H1 (cell line): ENCODE measurements around the gene DCAF6. TPM values are rescaled to one million over a fixed set of nuclear protein-coding genes. Genes with fewer than 3 reads are reported as not detected.

Source experiments
- CTCF ChIA-PET: fragments of 300-600 bp; sonication (Branson Sonifier 250); formaldehyde crosslinking; loops from one replicate; lab custom pipeline; 2021; ENCODE audit not compliant: partially characterized antibody; lab: Charles Lee
- POLR2A ChIA-PET: fragments of 300-600 bp; sonication (Branson Sonifier 250); formaldehyde crosslinking; loops from one replicate; lab custom pipeline; 2021; ENCODE audit warnings: inconsistent platforms; ENCODE audit not compliant: partially characterized antibody; lab: Charles Lee
- DNase-seq, 2 experiments: peaks; one replicate each; pipeline versions ENCODE4 v3.0.0 to v3.0.0-alpha.2; 2010 to 2022; ENCODE audit warnings: low spot score in 2 of 2, low read depth in 1 of 2, mixed read lengths in 1 of 2
- FAIRE-seq: peaks from 2 replicates; lab custom pipeline; 2011; peaks lifted over from hg19 to GRCh38; lab: Jason Lieb, UNC
- H2AFZ ChIP-seq: 2 replicates; pipeline ENCODE4 v1.8.1; 2012; ENCODE audit warnings: low read length, inconsistent platforms
- H2AK5ac ChIP-seq: 2 replicates; pipeline ENCODE4 v1.6.1; 2013; ENCODE audit warnings: low read depth, low read length
- H2BK120ac ChIP-seq: replicated peaks from 2 replicates; pipeline ENCODE3; 2013; ENCODE audit warnings: low read depth, low read length, inconsistent platforms
- H2BK12ac ChIP-seq: 2 replicates; pipeline ENCODE4 v1.6.1; 2013; ENCODE audit warnings: low read depth, low read length
- H2BK15ac ChIP-seq: 2 replicates; pipeline ENCODE4 v1.6.1; 2013; ENCODE audit warnings: low read length
- H2BK20ac ChIP-seq: 2 replicates; pipeline ENCODE4 v1.6.1; 2013; ENCODE audit warnings: low read length
- H2BK5ac ChIP-seq: 2 replicates; pipeline ENCODE4 v1.6.1; 2013; ENCODE audit warnings: low read depth, low read length
- H3K14ac ChIP-seq: 2 replicates; pipeline ENCODE4 v1.6.1; 2013; ENCODE audit warnings: inconsistent platforms; ENCODE audit not compliant: insufficient read length
- H3K18ac ChIP-seq: 2 replicates; pipeline ENCODE4 v1.6.1; 2013; ENCODE audit warnings: low read length; ENCODE audit errors: extremely low read depth
- H3K23ac ChIP-seq: 2 replicates; pipeline ENCODE4 v1.6.1; 2013; ENCODE audit warnings: inconsistent platforms; ENCODE audit not compliant: insufficient read length
- H3K23me2 ChIP-seq: 2 replicates; pipeline ENCODE4 v1.6.1; 2013; ENCODE audit warnings: low read depth, low read length
- H3K27ac ChIP-seq: 2 replicates; pipeline ENCODE4 v1.6.1; 2011; ENCODE audit warnings: low read depth, low read length, inconsistent platforms
- H3K27me3 ChIP-seq, 4 experiments: replicated peaks in 1 of 4; 1 replicate in 1 of 4; 2 replicates in 3 of 4; pipeline versions ENCODE4 v1.6.1 to v1.8.1; 2011 to 2013; ENCODE audit warnings: low read length in 3 of 4, mild to moderate bottlenecking in 3 of 4, inconsistent platforms in 2 of 4, mixed read lengths in 2 of 4, moderate library complexity in 1 of 4; ENCODE audit not compliant: control insufficient read depth in 3 of 4, insufficient read depth in 3 of 4; ENCODE audit errors: extremely low read depth in 1 of 4
- H3K36me3 ChIP-seq, 4 experiments: 2 replicates each; pipeline versions ENCODE4 v1.6.1 to v1.8.1; 2011 to 2013; ENCODE audit warnings: mild to moderate bottlenecking in 4 of 4, low read length in 3 of 4, moderate library complexity in 2 of 4, control low read depth in 1 of 4, inconsistent platforms in 1 of 4; ENCODE audit not compliant: insufficient read depth in 4 of 4, control insufficient read depth in 2 of 4
- H3K4ac ChIP-seq: replicated peaks from 2 replicates; pipeline ENCODE3; 2013; ENCODE audit warnings: low read length, low read depth, mixed read lengths, inconsistent platforms; ENCODE audit not compliant: insufficient read length
- H3K4me1 ChIP-seq, 4 experiments: replicated peaks in 1 of 4; 1 replicate in 1 of 4; 2 replicates in 3 of 4; pipeline versions ENCODE4 v1.6.1 to v1.8.1; 2011 to 2013; ENCODE audit warnings: low read length in 3 of 4, inconsistent platforms in 2 of 4, mixed read lengths in 1 of 4; ENCODE audit not compliant: insufficient read depth in 4 of 4, control insufficient read depth in 3 of 4
- H3K4me2 ChIP-seq, 2 experiments: 2 replicates each; pipeline versions ENCODE4 v1.6.1 to v1.8.1; 2011 to 2013; ENCODE audit warnings: low read depth in 2 of 2, low read length in 2 of 2, control low read depth in 1 of 2, inconsistent platforms in 1 of 2, mild to moderate bottlenecking in 1 of 2; ENCODE audit not compliant: insufficient read depth in 1 of 2
- H3K4me3 ChIP-seq, 4 experiments: fragments of 200-600, 300-600 bp in 1 of 4; sonication (generic), shearing (Covaris generic), sonication (Bioruptor Twin) in 1 of 4; 2 replicates each; pipeline versions ENCODE4 v1.5.1 to v1.8.1; 2011 to 2016; ENCODE audit warnings: low read length in 4 of 4, low read depth in 3 of 4, control low read depth in 2 of 4, inconsistent platforms in 2 of 4, mild to moderate bottlenecking in 2 of 4, mixed read lengths in 1 of 4, moderate library complexity in 1 of 4; ENCODE audit not compliant: insufficient read depth in 2 of 4; ENCODE audit errors: extremely low read depth in 1 of 4
- H3K56ac ChIP-seq: replicated peaks from 2 replicates; pipeline ENCODE3; 2013; ENCODE audit warnings: low read depth, mild to moderate bottlenecking, mixed read lengths, low read length, inconsistent platforms; ENCODE audit not compliant: insufficient read length
- H3K79me1 ChIP-seq: 2 replicates; pipeline ENCODE4 v1.6.1; 2013; ENCODE audit warnings: low read depth, low read length, control low read depth
- H3K79me2 ChIP-seq, 2 experiments: 2 replicates each; pipeline versions ENCODE4 v1.6.1 to v1.8.1; 2012 to 2013; ENCODE audit warnings: low read length in 2 of 2, mild to moderate bottlenecking in 2 of 2, inconsistent platforms in 1 of 2; ENCODE audit not compliant: insufficient read depth in 2 of 2, control insufficient read depth in 1 of 2
- H3K9ac ChIP-seq, 4 experiments: replicated peaks in 1 of 4; 1 replicate in 1 of 4; 2 replicates in 3 of 4; pipeline versions ENCODE4 v1.6.1 to v1.8.1; 2011 to 2013; ENCODE audit warnings: low read depth in 3 of 4, low read length in 3 of 4, control low read depth in 2 of 4, mild to moderate bottlenecking in 2 of 4, moderate library complexity in 2 of 4, inconsistent platforms in 1 of 4; ENCODE audit errors: extremely low read depth in 1 of 4
- H3K9me3 ChIP-seq, 2 experiments: 2 replicates each; pipeline versions ENCODE4 v1.6.1 to v1.8.1; 2012 to 2013; ENCODE audit warnings: mild to moderate bottlenecking in 2 of 2, moderate library complexity in 2 of 2, control low read depth in 1 of 2, inconsistent platforms in 1 of 2, low read depth in 1 of 2, low read length in 1 of 2, mixed read lengths in 1 of 2; ENCODE audit not compliant: insufficient read depth in 2 of 2
- H4K20me1 ChIP-seq, 2 experiments: replicated peaks in 1 of 2; 2 replicates each; pipeline versions ENCODE3 to v1.8.1; 2011 to 2013; ENCODE audit warnings: inconsistent platforms in 2 of 2, low read length in 2 of 2, mild to moderate bottlenecking in 1 of 2; ENCODE audit not compliant: insufficient read depth in 2 of 2, control insufficient read depth in 1 of 2
- H4K5ac ChIP-seq: 2 replicates; pipeline ENCODE4 v1.6.1; 2013; ENCODE audit warnings: low read length, low read depth, mixed read lengths, inconsistent platforms; ENCODE audit not compliant: insufficient read length
- H4K8ac ChIP-seq: 2 replicates; pipeline ENCODE4 v1.8.0; 2013; ENCODE audit warnings: mild to moderate bottlenecking, moderate library complexity, low read length, inconsistent platforms; ENCODE audit not compliant: insufficient read depth; ENCODE audit errors: extremely low read depth
- H4K91ac ChIP-seq: replicated peaks from 2 replicates; pipeline ENCODE3; 2013; ENCODE audit warnings: low read length, mixed read lengths, inconsistent platforms; ENCODE audit not compliant: insufficient read length
- ATF2 ChIP-seq: IDR thresholded peaks from 2 replicates; pipeline ENCODE4 v1.6.1; 2012; ENCODE audit warnings: low read length, inconsistent platforms
- BACH1 ChIP-seq: IDR thresholded peaks from 2 replicates; pipeline ENCODE4 v1.6.1; 2012; ENCODE audit warnings: low read length, improper control_type of control experiment
- FOSL1 ChIP-seq: IDR thresholded peaks from 2 replicates; pipeline ENCODE4 v1.6.1; 2011; ENCODE audit warnings: mild to moderate bottlenecking, low read depth, low read length, moderate library complexity; ENCODE audit not compliant: insufficient read depth
- GTF2F1 ChIP-seq: IDR thresholded peaks from 2 replicates; pipeline ENCODE4 v1.6.1; 2012; ENCODE audit warnings: low read depth, low read length, improper control_type of control experiment, borderline replicate concordance
- HDAC2 ChIP-seq, 2 experiments: fragments of 300-600 bp in 1 of 2; sonication (generic) in 1 of 2; IDR thresholded peaks; 2 replicates each; pipeline ENCODE4 v1.6.1; 2011 to 2012; ENCODE audit warnings: low read depth in 2 of 2, low read length in 2 of 2, mild to moderate bottlenecking in 2 of 2, moderate library complexity in 2 of 2, borderline replicate concordance in 1 of 2, inconsistent platforms in 1 of 2
- KDM1A ChIP-seq: fragments of 200-600, 300-600 bp; sonication (generic); IDR thresholded peaks from 2 replicates; pipeline ENCODE4 v1.7.1; 2016; ENCODE audit warnings: mild to moderate bottlenecking, low read length, borderline replicate concordance
- NANOG ChIP-seq: IDR thresholded peaks from 2 replicates; pipeline ENCODE4 v1.6.1; 2011; ENCODE audit warnings: low read length, low read depth, mild to moderate bottlenecking, inconsistent platforms; ENCODE audit not compliant: insufficient read depth, poor library complexity, severe bottlenecking
- NRF1 ChIP-seq: IDR thresholded peaks from 2 replicates; pipeline ENCODE4 v1.6.1; 2011; ENCODE audit warnings: mild to moderate bottlenecking, low read depth, low read length, improper control_type of control experiment
- POLR2AphosphoS5 ChIP-seq: IDR thresholded peaks from 2 replicates; pipeline ENCODE4 v1.6.1; 2011; ENCODE audit warnings: low read depth, low read length
- POU5F1 ChIP-seq: IDR thresholded peaks from 2 replicates; pipeline ENCODE4 v1.6.1; 2011; ENCODE audit warnings: low read depth, mild to moderate bottlenecking, low read length, moderate library complexity
- SP4 ChIP-seq: IDR thresholded peaks from 2 replicates; pipeline ENCODE4 v1.6.1; 2012; ENCODE audit warnings: low read length, inconsistent platforms
- YY1 ChIP-seq: IDR thresholded peaks from 2 replicates; pipeline ENCODE4 v1.6.1; 2011; ENCODE audit warnings: low read depth, mild to moderate bottlenecking, low read length
- WGBS, 2 experiments: shearing (Covaris generic) in 1 of 2; methylation state at CpG; one replicate each; pipeline versions ENCODE4 v1.1.6 to v1.1.7; 2013 to 2015; ENCODE audit warnings: low lambda C conversion rate in 2 of 2, mixed read lengths in 2 of 2, inconsistent platforms in 1 of 2, low coverage in 1 of 2, missing lambda C conversion rate in 1 of 2; ENCODE audit not compliant: insufficient replicate concordance in 2 of 2, insufficient coverage in 1 of 2, insufficient read length in 1 of 2; ENCODE audit errors: extremely low coverage in 1 of 2, missing lambda C conversion rate in 1 of 2; 5-methylcytosine and 5-hydroxymethylcytosine counted together
- polyA plus RNA-seq, 7 experiments: library from polyadenylated mRNA; depleted of rRNA in 3 of 7; stranded (reverse) in 5 of 7; unstranded in 2 of 7; fragments of >200 nt in 5 of 7; fragments of 200-250 nt in 2 of 7; gene quantifications; 1 replicate in 5 of 7; 2 replicates in 1 of 7; 4 replicates in 1 of 7; pipeline versions ENCODE4 v1.2.1 to v1.2.3, GENCODE V29; 2011 to 2013; ENCODE audit warnings: missing spikeins in 2 of 7, mixed read lengths in 2 of 7
- total RNA-seq: library from RNA; stranded (reverse); fragmentation: NEBNext Ultra II Directional; extraction: Animal tissue kit (Norgen Biotek cat#: 25700); gene quantifications from 2 replicates; pipeline ENCODE4 v1.2.1, GENCODE V29; 2021

The DCAF6 gene
- total and polyA plus RNA-seq, 2 of the 8 experiments (the other 6 are each of a cell fraction or from before 2014, with no cell fraction given) = 12.3 to 17.4 TPM

GRCh38 chr1:167984886-167985489 lies 48.5 kb downstream of the DCAF6 start:
- Histone ChIP-seq H2BK20ac (no peak overlapping the region), H3K23me2 (no peaks in the 10 kb centered on the region; the same call in 1 of the 2 replicates), H3K14ac (no peak overlapping the region), H3K56ac (no peak overlapping the region), H4K20me1 (no peaks in the 10 kb centered on the region), H3K18ac (no peak overlapping the region), H2AK5ac (no peak overlapping the region), H3K27me3 (no peaks in the 10 kb centered on the region), H3K27ac (no peak overlapping the region), H2BK12ac (no peak overlapping the region), H4K91ac (no peak overlapping the region), H3K4me3 (no peak overlapping the region), H2BK5ac (no peak overlapping the region), H3K4ac (no peak overlapping the region), H2BK15ac (no peak overlapping the region), H2AFZ (no peak overlapping the region), H4K8ac (no peak overlapping the region), H3K9ac (no peak overlapping the region), H4K5ac (no peak overlapping the region), H3K4me1 (no peaks in the 10 kb centered on the region), H2BK120ac (no peak overlapping the region), H3K79me2 (peaks cover 0 to 12% of the 10 kb centered on the region in 2 experiments; a peak in 1 of 4 replicates), H3K9me3 (no peaks in the 10 kb centered on the region), H3K79me1 (no peaks in the 10 kb centered on the region; the same call in 1 of the 2 replicates), H3K4me2 (no peak overlapping the region), H3K36me3 (peaks cover 0 to 2% (median 0%) of the 10 kb centered on the region in 4 experiments; a peak in 2 of 8 replicates), H3K23ac (no peak overlapping the region)
- no peak for FAIRE-seq
- ChIA-PET POLR2A (no interaction called here), CTCF (interaction anchor here (0.7 kb wide), 1 partner anchor 204 kb away, joined by 3 read pairs; no protein-coding TSS in a partner anchor)
- 92% methylated on average over 8 of the region's 8 CpGs; no CpG with 5 or more reads in 1 of the 2 experiments for WGBS, 2 experiments
- no peak for DNase-seq
- TF ChIP-seq GTF2F1 (no peak), FOSL1 (no peak), KDM1A (no peak), YY1 (no peak), BACH1 (no peak), POLR2AphosphoS5 (no peak), NRF1 (no peak), NANOG (no peak), SP4 (no peak), HDAC2 (IDR thresholded peaks at IDR 0.05; ENCODE audit: borderline replicate concordance in 1 of 2, low read depth in 2 of 2, low read length in 2 of 2) (no peak), ATF2 (no peak), POU5F1 (no peak)
